K562 (cell line): Measurements from ENCODE around the gene TET2. TPM values are rescaled to one million over a fixed set of nuclear protein-coding genes. Genes with fewer than 3 reads are reported as not detected.

Source experiments
- ATAC-seq: fragments of 200-7000 bp; cut with Tn5 transposase; 3 replicates; pipeline ENCODE4 v1.9.1; 2020; ENCODE audit warnings: moderate library complexity
- BruUV-seq: library from RNA; stranded (reverse); fragments of 400-500 nt; replicated peaks from 2 replicates; lab custom pipeline; 2021; lab: Mats Ljungman, UMichigan
- CTCF ChIA-PET: fragments of 300-600 bp; formaldehyde crosslinking; extraction: SDS; loops from one replicate; lab custom pipeline; 2021; ENCODE audit warnings: low intra/inter-chr PET ratio; lab: Yijun Ruan, JAX
- POLR2A ChIA-PET: fragments of 300-600, 350-650 bp; sonication (Branson Sonifier 250); formaldehyde crosslinking; extraction: SDS; loops from one replicate; lab custom pipeline; 2021; ENCODE audit warnings: antibody characterized with exemption, inconsistent platforms; lab: Yijun Ruan, JAX
- DNase-seq, 4 experiments: peaks; one replicate each; pipeline versions ENCODE4 v3.0.0 to v3.0.0-alpha.2; 2011 to 2018; ENCODE audit warnings: low spot score in 3 of 4, mixed read lengths in 3 of 4; ENCODE audit errors: extremely low read depth in 1 of 4
- FAIRE-seq: peaks from 2 replicates; lab custom pipeline; 2011; peaks lifted over from hg19 to GRCh38; lab: Jason Lieb, UNC
- H2AFZ ChIP-seq: 2 replicates; pipeline ENCODE4 v1.6.0; 2011; ENCODE audit warnings: low read depth, low read length, control low read depth, inconsistent platforms
- H3K27ac ChIP-seq: fragments of 200-600 bp; 3 replicates; pipeline ENCODE4 v1.8.0; 2011; ENCODE audit warnings: low read depth, mild to moderate bottlenecking, control low read depth, inconsistent platforms, low read length, moderate library complexity, mixed read lengths; ENCODE audit errors: extremely low read depth
- H3K27me3 ChIP-seq, 2 experiments: fragments of 300-600 bp in 1 of 2; 2 replicates in 1 of 2; 3 replicates in 1 of 2; pipeline versions ENCODE4 v1.6.0 to v1.8.0; 2011; ENCODE audit warnings: inconsistent platforms in 2 of 2, low read length in 2 of 2, mild to moderate bottlenecking in 1 of 2, mixed read lengths in 1 of 2, moderate library complexity in 1 of 2; ENCODE audit not compliant: control insufficient read depth in 2 of 2, insufficient read depth in 2 of 2
- H3K36me3 ChIP-seq: fragments of 300-600 bp; 3 replicates; pipeline ENCODE4 v1.8.0; 2011; ENCODE audit warnings: mild to moderate bottlenecking, low read length, inconsistent platforms; ENCODE audit not compliant: control insufficient read depth, insufficient read depth
- H3K4me1 ChIP-seq, 2 experiments: fragments of 200-600 bp in 1 of 2; replicated peaks in 1 of 2; 2 replicates in 1 of 2; 3 replicates in 1 of 2; pipeline versions ENCODE4 v1.5.1 to v1.8.0; 2011; ENCODE audit warnings: inconsistent platforms in 2 of 2, low read length in 2 of 2, mild to moderate bottlenecking in 1 of 2, mixed read lengths in 1 of 2, moderate library complexity in 1 of 2; ENCODE audit not compliant: control insufficient read depth in 2 of 2, insufficient read depth in 2 of 2
- H3K4me2 ChIP-seq: 2 replicates; pipeline ENCODE4 v1.6.1; 2011; ENCODE audit warnings: low read length, control low read depth, inconsistent platforms, mixed read lengths; ENCODE audit not compliant: insufficient read depth
- H3K4me3 ChIP-seq: fragments of 200-600 bp; sonication (generic), shearing (Covaris generic); 2 replicates; pipeline ENCODE4 v1.5.1; 2016; ENCODE audit warnings: control low read depth, inconsistent platforms
- H3K79me2 ChIP-seq: fragments of 200-600 bp; 3 replicates; pipeline ENCODE4 v1.8.0; 2011; ENCODE audit warnings: low read length, inconsistent platforms; ENCODE audit not compliant: control insufficient read depth, insufficient read depth
- H3K9ac ChIP-seq, 2 experiments: 2 replicates each; pipeline versions ENCODE4 v1.6.0 to v1.6.1; 2011; ENCODE audit warnings: low read depth in 2 of 2, low read length in 2 of 2, control low read depth in 1 of 2, inconsistent platforms in 1 of 2, mild to moderate bottlenecking in 1 of 2, mixed read lengths in 1 of 2; ENCODE audit not compliant: insufficient read depth in 1 of 2
- H3K9me1 ChIP-seq: one replicate; pipeline ENCODE4 v1.6.0; 2011; ENCODE audit warnings: inconsistent platforms, mild to moderate bottlenecking, low read length, moderate library complexity; ENCODE audit not compliant: control insufficient read depth, insufficient read depth
- H3K9me3 ChIP-seq: replicated peaks from 2 replicates; pipeline ENCODE4 v1.5.1; 2011; ENCODE audit warnings: low read depth, low read length, inconsistent platforms; ENCODE audit not compliant: control insufficient read depth, insufficient read depth
- H4K20me1 ChIP-seq: replicated peaks from 2 replicates; pipeline ENCODE4 v1.6.1; 2011; ENCODE audit warnings: low read length, inconsistent platforms, mixed read lengths; ENCODE audit not compliant: control insufficient read depth, insufficient read depth
- ARID1B ChIP-seq: fragments of 450-650 bp; IDR thresholded peaks from 2 replicates; pipeline ENCODE4 v1.6.1; 2016; ENCODE audit warnings: antibody characterized with exemption, mild to moderate bottlenecking, inconsistent platforms
- ARNT ChIP-seq, 2 experiments: fragments of 450-650 bp; IDR thresholded peaks; 2 replicates each; pipeline ENCODE4 v1.6.1; 2016; ENCODE audit warnings: mild to moderate bottlenecking in 1 of 2
- BRCA1 ChIP-seq, 2 experiments: fragments of 450-650 bp in 1 of 2; sonication (generic) in 1 of 2; formaldehyde crosslinking in 1 of 2; IDR thresholded peaks; 2 replicates each; pipeline versions ENCODE4 v1.5.0 to v1.6.1; 2017 to 2020; ENCODE audit warnings: mild to moderate bottlenecking in 1 of 2, missing genetic modification reagents in 1 of 2
- CEBPG ChIP-seq, 3 experiments: fragments of 200-800 bp in 1 of 3; sonication (Bioruptor generic) in 1 of 3; sonication (generic) in 1 of 3; formaldehyde crosslinking in 1 of 3; IDR thresholded peaks in 2 of 3; conservative IDR thresholded peaks in 1 of 3; 2 replicates each; pipeline versions ENCODE4 v1.6.1 to v1.8.0; 2016 to 2022; ENCODE audit warnings: missing compliant biosample characterization in 2 of 3, missing genetic modification characterization in 2 of 3, mild to moderate bottlenecking in 1 of 3, missing genetic modification reagents in 1 of 3
- CHD1 ChIP-seq: fragments of 200-600 bp; sonication (generic); IDR thresholded peaks from one replicate; pipeline ENCODE4 v1.6.1; 2012; ENCODE audit warnings: mild to moderate bottlenecking, moderate library complexity, low read length, inconsistent platforms
- EP300 ChIP-seq: IDR thresholded peaks from 2 replicates; pipeline ENCODE4 v1.6.1; 2012; ENCODE audit warnings: low read length, improper control_type of control experiment
- KHSRP ChIP-seq: fragments of 450-650 bp; IDR thresholded peaks from 2 replicates; pipeline ENCODE4 v1.6.1; 2017
- MAFF ChIP-seq: IDR thresholded peaks from 2 replicates; pipeline ENCODE4 v1.6.1; 2012; ENCODE audit warnings: low read length, improper control_type of control experiment
- PHTF2 ChIP-seq: fragments of 250-450 bp; sonication (Bioruptor Pico); IDR thresholded peaks from 2 replicates; pipeline ENCODE4 v1.5.0; 2021; ENCODE audit warnings: mild to moderate bottlenecking
- POLR2B ChIP-seq: fragments of 450-650 bp; IDR thresholded peaks from 2 replicates; pipeline ENCODE4 v1.6.1; 2018; ENCODE audit warnings: low read depth; ENCODE audit not compliant: partially characterized antibody
- SAFB2 ChIP-seq: fragments of 200-400 bp; formaldehyde crosslinking; IDR thresholded peaks from 2 replicates; pipeline ENCODE4 v1.6.1; 2018; ENCODE audit warnings: borderline replicate concordance, low read length, low read depth, moderate library complexity; ENCODE audit not compliant: severe bottlenecking
- SOX6 ChIP-seq: fragments of 450-650 bp; IDR thresholded peaks from 2 replicates; pipeline ENCODE4 v1.6.1; 2014; ENCODE audit warnings: mild to moderate bottlenecking
- TRIM28 ChIP-seq: fragments of 450-650 bp; IDR thresholded peaks from 2 replicates; pipeline ENCODE4 v1.6.1; 2017
- ZC3H8 ChIP-seq: fragments of 450-650 bp; IDR thresholded peaks from 2 replicates; pipeline ENCODE4 v1.6.1; 2017
- ZKSCAN1 ChIP-seq: fragments of 150-350 bp; IDR thresholded peaks from 2 replicates; pipeline ENCODE4 v1.6.1; 2016; ENCODE audit warnings: low read depth, low read length
- ZNF780A ChIP-seq: fragments of 250-450 bp; sonication (Bioruptor Pico); IDR thresholded peaks from 2 replicates; pipeline ENCODE4 v1.5.0; 2021; ENCODE audit warnings: mild to moderate bottlenecking
- WGBS: fragments of 100-300 bp; shearing (Covaris generic); methylation state at CpG from one replicate; pipeline ENCODE4 v1.1.6; 2016; ENCODE audit warnings: low coverage, mixed read lengths; ENCODE audit not compliant: insufficient coverage; ENCODE audit errors: missing lambda C conversion rate; 5-methylcytosine and 5-hydroxymethylcytosine counted together
- in situ Hi-C: fragments of 300-500 bp; cut with MboI; formaldehyde crosslinking; loops from 4 replicates; pipeline ENCODE4 v1.15.0; 2018; ENCODE audit warnings: inconsistent platforms, mixed read lengths
- intact Hi-C: fragments of 100-400 bp; cut with micrococcal nuclease; formaldehyde crosslinking; loops from 2 replicates; pipeline ENCODE4 v1.14.2; 2022
- polyA plus RNA-seq, 8 experiments: library from polyadenylated mRNA; depleted of rRNA in 4 of 8; stranded (reverse) in 5 of 8; unstranded in 3 of 8; fragments of >200 nt; fragmentation: Nextera tagmentation in 2 of 8; fragmentation: Illumina TruSeq in 1 of 8; extraction: Ambion mirVana in 2 of 8; extraction: Trizol in 1 of 8; gene quantifications; 2 replicates each; pipeline versions ENCODE4 v1.2.1 to v1.2.3, GENCODE V29; 2011 to 2014; ENCODE audit warnings: inconsistent platforms in 1 of 8, missing spikeins in 1 of 8
- total RNA-seq, 7 experiments: library from RNA; depleted of rRNA in 6 of 7; stranded (reverse); fragments of >200 nt in 6 of 7; fragmentation: Illumina TruSeq in 2 of 7; extraction: Trizol in 2 of 7; gene quantifications; 2 replicates each; pipeline versions ENCODE4 v1.2.1 to v1.2.3, GENCODE V29; 2011 to 2021; ENCODE audit warnings: low replicate concordance in 1 of 7
- TF ChIP-seq, protein P1 (sequence below), 2 experiments: fragments of 450-650 bp in 1 of 2; sonication (generic) in 1 of 2; formaldehyde crosslinking in 1 of 2; IDR thresholded peaks in 1 of 2; conservative IDR thresholded peaks in 1 of 2; 2 replicates each; pipeline versions ENCODE4 v1.6.1 to v1.8.1; 2016 to 2023; ENCODE audit warnings: mild to moderate bottlenecking in 2 of 2, moderate library complexity in 2 of 2, inconsistent platforms in 1 of 2, missing genetic modification reagents in 1 of 2

Gene TET2
- total and polyA plus RNA-seq, 9 of the 15 experiments (the other 6 are each of a cell fraction or from before 2014, with no cell fraction given) = 0.80 to 11.1 (median 4.9) TPM

DNA sequence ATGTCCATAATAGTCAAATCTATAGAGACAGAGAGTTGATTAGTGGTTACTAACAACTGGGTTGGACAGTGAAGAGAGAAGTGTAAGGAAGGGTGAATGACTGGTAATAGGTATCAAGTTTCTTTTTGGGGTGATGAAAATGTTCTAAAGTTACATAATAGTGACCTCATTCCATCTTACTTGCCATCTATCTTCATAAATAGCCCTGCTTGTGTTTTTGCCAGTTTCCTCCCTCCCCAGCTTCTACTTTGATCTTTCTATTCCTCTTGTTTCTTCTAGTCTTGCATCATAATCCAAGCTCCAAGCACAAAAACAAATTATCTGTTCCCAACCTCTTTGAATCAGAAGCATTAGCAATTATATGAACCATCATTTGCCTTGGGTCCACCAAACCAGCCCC lies 40.2 kb upstream of the TET2 start:
- no TSS peak for BruUV-seq
- Histone ChIP-seq H2AFZ (no peak overlapping the region), H3K4me3 (no peak overlapping the region), H4K20me1 (no peaks in the 10 kb centered on the region), H3K9me1 (no peaks in the 10 kb centered on the region), H3K79me2 (no peaks in the 10 kb centered on the region), H3K36me3 (no peaks in the 10 kb centered on the region), H3K9ac (no peak overlapping the region), H3K4me2 (no peak overlapping the region), H3K27ac (no peak overlapping the region), H3K4me1 (no peaks in the 10 kb centered on the region; a peak in 1 of 5 replicates), H3K9me3 (no peaks in the 10 kb centered on the region), H3K27me3 (no peaks in the 10 kb centered on the region)
- intact Hi-C loops (no loop called here), in situ Hi-C loops (no loop called here)
- ATAC-seq = no peak
- DNase-seq = no peak
- ChIA-PET CTCF (no interaction called here), POLR2A (no interaction called here)
- TF ChIP-seq CEBPG (CRISPR knock-in tag; IDR thresholded peaks at IDR 0.05) = no peak
- TF ChIP-seq CEBPG (tag; conservative IDR thresholded peaks at IDR 0.05 in 1 of 2, IDR thresholded peaks at IDR 0.05 in 1 of 2) = peak in 1 of 2 experiments; percentile 50; a peak in 1 of 4 replicates
- no peak for TF ChIP-seq CHD1
- no peak for FAIRE-seq

DNA sequence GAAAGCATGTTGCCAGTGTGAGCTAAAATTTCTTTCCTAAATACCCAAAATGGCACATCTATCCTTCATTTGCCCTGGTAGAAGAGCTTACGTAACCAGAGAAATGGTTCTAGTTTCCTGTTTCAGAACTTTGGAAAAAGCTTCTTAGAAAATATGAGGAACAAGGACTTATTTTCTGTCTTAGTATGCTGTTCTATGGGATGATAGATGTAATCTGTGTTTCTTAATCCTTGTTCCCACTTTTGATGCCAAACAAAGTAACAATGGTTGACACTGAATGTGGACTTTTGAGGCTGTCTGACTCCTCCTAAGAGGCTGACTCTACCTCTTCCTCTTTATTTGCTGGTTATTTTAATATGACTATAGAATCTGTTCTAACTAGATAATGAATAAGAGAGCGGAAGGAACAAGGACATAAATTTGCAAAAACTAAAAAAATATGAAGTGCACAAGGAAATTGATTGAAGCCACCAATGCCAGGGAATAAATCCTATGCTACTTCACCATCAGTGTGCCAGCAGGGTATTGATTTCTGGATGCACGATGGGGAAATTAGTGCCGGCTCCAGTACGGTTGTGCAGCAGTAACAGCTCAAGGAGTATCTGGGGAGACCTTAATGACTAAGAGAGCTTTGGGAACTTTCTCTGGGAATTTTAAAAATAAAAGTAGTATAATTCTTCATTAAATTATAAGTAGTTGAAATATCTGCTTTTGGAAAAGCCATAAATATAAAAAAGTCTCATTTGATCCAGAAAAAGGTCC lies 39.4 kb upstream of the TET2 start:
- in situ Hi-C loops (no loop called here), intact Hi-C loops (no loop called here)
- H4K20me1 ChIP-seq = no peaks in the 10 kb centered on the region
- no peak overlapping the region for H3K27ac ChIP-seq
- ATAC-seq = no peak
- H2AFZ ChIP-seq = no peak overlapping the region
- no peak for DNase-seq
- FAIRE-seq = no peak
- WGBS = 5% methylated on average over 5 of the region's 5 CpGs
- BruUV-seq = no TSS peak
- H3K27me3 ChIP-seq = no peaks in the 10 kb centered on the region
- H3K4me2 ChIP-seq = no peak overlapping the region
- no peaks in the 10 kb centered on the region; a peak in 1 of 5 replicates for H3K4me1 ChIP-seq
- no peaks in the 10 kb centered on the region for H3K79me2 ChIP-seq
- no peaks in the 10 kb centered on the region for H3K9me1 ChIP-seq
- no peak overlapping the region for H3K9ac ChIP-seq
- H3K36me3 ChIP-seq = no peaks in the 10 kb centered on the region
- H3K9me3 ChIP-seq = no peaks in the 10 kb centered on the region
- ChIA-PET CTCF (no interaction called here), POLR2A (no interaction called here)
- no peak overlapping the region for H3K4me3 ChIP-seq
- TF ChIP-seq ZKSCAN1 (no peak), ARNT (IDR thresholded peaks at IDR 0.05) (no peak), BRCA1 (IDR thresholded peaks at IDR 0.05) (no peak), BRCA1 (CRISPR knock-in tag; IDR thresholded peaks at IDR 0.05) (no peak), SAFB2 (no peak), ZNF780A (CRISPR knock-in tag) (no peak), ZC3H8 (no peak), PHTF2 (CRISPR knock-in tag) (no peak), POLR2B (no peak), ARID1B (no peak), TRIM28 (no peak), SOX6 (no peak), MAFF (no peak), KHSRP (no peak), EP300 (no peak)
- TF ChIP-seq, protein P1, sequence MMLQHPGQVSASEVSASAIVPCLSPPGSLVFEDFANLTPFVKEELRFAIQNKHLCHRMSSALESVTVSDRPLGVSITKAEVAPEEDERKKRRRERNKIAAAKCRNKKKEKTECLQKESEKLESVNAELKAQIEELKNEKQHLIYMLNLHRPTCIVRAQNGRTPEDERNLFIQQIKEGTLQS (IDR thresholded peaks at IDR 0.05) = no peak
- TF ChIP-seq, protein P1 (CRISPR knock-in tag; conservative IDR thresholded peaks at IDR 0.05) = no peak
